22Rv1 (cell line): Measurements from ENCODE around the gene RPN1.

ENCODE experiments used
- CTCF ChIP-seq: fragments of 450-650 bp; IDR thresholded peaks from 2 replicates; pipeline ENCODE4 v1.5.1; 2017; ENCODE audit warnings: mild to moderate bottlenecking
- ZFX ChIP-seq: fragments of 450-650 bp; IDR thresholded peaks from 2 replicates; pipeline ENCODE4 v1.6.1; 2017; ENCODE audit warnings: antibody characterized with exemption, borderline replicate concordance

- TF ChIP-seq CTCF = no peak
- TF ChIP-seq ZFX = no peak
These were observed 31.3 kb downstream of the RPN1 start for GRCh38 chr3:128619146-128619890.
